ENCODE data around the gene CBLB.
A peak's percentile ranks its signal among the peaks of the same experiment; 100 is the strongest.
"Not testable (repeated sequence)": the region's sequence is repeated elsewhere in the genome, so short reads cannot be mapped to it uniquely, and the experiment has no call there.

Gene CBLB

DNA sequence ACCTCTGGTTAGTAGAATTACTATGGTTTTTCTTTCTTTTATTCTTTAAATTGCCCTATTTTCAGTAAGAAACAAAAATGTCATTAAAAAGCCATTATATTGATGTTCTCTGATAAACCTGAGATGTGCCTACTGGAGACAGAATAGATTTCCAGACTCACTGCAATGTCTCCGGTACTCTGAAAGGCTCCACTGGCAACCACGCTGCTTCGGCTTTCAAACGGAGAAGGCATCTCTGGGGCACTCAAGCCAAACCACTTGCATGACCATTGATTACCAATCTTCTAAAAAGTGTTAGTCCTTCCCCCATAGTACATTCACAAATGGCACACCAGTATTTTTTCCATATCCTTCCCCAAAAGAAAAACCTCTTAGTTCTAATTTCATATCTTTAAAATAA, 82.6 kb downstream of the CBLB start:
- no peak for DNase-seq (ENCODE audit: low spot score)

DNA sequence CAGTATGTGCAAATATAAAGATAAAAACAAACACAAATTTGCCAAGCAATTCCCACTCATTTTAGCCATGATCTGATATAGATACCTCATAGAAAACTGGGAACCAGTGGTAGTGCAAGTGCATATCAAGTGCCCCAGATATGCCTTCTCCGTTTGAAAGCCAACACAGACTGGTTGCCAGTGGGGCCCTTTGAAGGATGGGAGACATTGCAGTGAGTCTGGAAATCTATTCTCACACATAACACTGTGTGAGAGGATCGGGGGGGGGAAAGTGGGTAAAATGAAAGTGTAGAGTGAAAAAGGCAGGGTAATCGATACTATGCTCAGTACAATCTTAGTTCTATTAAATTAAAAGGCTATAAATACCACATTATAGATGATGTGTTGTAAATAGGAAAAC, 83.0 kb downstream of the CBLB start:
- DNase-seq (ENCODE audit: low spot score) = no peak

DNA sequence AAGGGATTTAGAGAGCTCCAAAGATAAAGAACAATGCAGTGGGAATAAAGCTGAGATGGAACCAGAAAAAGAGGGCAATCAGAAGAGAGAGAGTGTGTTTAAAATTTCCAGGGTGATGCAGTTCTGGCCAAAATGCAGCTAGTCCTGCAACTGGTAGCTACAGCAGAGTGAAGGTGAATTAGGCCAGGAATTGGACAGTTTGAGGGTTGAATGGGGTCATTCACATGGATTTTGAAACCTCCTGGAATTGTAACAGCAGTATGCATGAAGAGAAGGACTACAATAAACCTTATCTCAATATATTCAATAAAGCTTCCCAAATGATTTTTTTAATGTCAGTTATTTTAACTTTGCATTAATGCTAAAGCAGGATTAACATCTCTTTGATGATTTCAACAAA, 85.2 kb downstream of the CBLB start:
- DNase-seq (ENCODE audit: low spot score) = no peak

DNA sequence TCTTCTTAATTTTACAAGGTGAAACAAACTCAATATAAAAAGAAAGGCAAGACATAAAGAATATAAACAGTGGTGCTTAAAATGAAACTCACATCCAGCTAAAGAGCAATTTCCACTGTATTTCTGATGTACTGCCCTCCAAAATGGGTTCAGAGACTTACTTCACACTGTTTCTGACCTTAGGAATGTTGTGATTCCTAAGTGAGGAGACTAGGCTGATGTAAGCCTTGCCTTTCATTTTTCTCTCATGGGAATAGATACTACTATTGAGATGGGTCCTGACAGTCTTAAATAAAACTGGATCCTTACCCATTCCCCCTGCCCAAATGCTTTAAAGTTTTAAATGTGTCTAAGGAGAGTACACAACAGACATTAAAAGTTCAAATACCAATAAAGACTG, 86.9 kb downstream of the CBLB start:
- peak; percentile 28 for DNase-seq (ENCODE audit: low spot score)

DNA sequence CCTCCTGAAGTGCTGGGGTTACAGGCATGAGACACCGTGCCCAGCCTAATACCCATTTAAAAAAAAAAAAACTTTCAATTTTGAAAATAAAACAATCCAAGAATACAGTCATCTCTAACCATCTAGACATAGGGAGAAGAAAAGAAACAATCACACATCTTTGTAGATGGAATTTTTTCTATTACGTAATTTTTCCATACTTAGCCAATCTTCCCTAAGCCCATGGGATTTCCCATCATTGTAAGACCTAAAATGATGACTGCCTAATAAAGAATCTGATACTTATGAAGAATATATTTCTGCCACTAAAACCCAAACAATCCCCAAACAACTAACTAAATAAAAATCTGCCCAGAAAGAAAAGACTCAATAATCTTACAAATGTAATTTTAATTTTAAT, 88.7 kb downstream of the CBLB start:
- peak; percentile 20 for DNase-seq (ENCODE audit: low spot score)

DNA sequence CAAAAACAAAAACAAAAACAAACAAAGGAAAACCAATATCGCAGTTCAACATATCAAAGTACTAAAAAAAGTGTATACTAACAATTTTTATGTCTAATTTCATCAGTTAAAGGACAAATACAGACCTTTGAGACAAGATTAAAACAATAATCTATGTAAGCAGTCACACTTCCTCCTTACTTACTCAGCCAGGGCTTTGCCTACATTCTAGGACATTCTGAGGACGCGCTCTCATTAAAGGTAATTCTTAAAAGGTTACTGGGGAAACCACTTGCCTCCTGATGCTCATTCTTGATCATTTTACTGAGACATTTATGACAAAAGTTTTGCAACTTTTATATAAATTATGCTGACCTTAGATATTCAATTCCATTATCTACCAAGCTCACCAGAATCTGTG, 93.4 kb downstream of the CBLB start:
- DNase-seq (ENCODE audit: low spot score) = no peak

DNA sequence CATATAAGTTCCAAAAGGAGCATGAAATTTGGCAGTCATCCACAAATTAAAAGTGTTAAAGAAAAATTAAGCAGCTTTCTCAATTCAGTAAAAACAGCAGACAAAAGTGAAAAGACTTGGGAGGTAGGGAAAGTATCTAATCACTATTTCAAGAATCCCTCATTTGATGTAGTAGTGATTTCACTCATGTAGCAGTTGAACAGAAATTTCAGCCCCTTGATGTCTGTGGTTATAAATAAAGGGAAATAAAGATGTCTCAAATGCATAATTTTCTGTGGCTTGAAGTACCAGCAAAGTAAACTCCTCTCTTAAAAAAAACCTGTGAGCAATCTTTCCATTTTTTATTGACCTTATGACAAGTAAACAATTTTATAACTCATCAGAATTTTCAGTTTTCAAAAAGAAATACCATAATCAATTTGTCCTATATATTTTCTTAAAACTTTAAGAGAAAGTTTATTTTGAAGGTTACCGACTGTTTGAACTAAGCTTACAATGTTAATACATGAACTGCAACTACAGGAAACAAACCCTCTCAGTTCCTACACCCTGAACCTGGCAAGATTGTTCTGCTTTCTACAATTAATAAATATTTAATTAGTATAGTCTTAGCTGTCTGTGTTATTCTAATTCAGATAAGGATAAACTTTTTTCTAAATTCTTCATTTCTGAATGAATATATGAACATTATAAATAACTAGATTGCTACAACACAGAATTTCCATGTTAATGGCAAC, 94.2 kb downstream of the CBLB start:
- no peak for DNase-seq (ENCODE audit: low spot score)

DNA sequence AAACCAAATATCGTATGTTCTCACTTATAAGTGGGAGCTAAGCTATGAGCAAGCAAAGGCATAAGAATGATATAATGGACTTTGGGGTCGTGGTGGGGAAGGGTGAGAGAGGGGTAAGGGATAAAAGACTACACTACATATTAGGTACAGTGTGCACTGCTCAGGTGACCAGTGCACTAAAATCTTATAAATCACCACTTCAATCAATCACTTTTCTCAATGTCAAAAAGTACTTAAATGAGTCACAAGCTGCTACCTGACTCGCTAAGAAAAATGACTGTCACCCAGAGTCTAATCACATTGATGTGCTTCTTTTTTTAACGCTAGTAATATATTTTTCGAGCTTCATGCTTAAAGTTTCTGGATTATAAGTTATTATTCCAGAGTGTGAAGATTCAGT, 95.5 kb downstream of the CBLB start:
- no peak for DNase-seq (ENCODE audit: low spot score)

DNA sequence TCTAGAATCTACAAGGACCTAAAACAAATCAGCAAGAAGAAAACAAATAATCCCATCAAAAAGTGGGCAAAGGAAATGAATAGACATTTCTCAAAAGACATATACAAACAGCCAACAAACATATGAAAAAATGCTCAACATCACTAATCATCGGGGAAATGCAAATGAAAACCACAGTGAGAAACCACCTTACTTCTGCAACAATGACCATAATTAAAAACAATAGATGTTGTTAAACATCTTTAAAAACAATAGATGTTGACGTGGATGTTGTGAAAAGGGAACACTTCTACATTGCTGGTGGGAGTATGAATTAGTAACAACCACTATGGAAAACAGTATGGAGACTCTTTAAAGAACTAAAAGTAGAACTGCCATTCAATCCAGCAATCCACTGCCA, 96.2 kb downstream of the CBLB start:
- no peak for DNase-seq (ENCODE audit: low spot score)

DNA sequence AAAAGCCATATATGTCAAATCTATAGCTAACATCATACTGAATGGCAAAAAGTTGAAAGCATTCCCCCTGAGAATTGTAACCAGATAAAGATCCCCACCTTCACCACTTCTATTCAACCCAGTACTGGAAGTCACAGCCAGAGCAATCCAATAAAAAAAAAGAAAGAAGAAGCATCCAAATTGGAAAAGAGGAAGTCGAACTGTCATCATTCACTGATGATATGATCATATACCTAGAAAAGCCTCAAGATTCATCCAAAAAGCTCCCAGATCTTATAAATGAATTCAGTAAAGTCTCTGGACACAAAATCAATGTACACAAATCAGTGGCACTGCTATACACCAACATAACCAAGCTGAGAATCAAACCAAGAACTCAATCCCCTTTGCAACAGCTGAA, 97.4 kb downstream of the CBLB start:
- DNase-seq (ENCODE audit: low spot score) = no peak

DNA sequence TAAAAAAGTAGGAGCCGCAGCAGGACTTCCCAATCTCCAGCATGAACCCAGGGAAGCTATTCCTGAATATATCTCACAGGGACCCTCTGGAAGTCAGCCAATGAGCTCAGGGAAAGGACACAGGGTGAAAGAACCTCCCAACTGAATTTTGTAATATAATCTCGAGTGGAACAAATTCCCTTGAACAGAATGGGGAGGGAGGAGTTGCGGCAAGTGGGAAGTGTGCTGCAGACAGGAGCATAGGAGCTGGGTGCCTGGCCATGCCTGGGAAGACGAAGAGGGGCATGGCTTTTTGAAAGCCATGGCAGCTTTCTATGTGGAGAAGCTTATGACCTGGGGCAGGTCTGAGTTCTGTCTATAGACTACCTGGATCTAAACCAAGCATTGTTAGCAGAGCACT, 98.4 kb downstream of the CBLB start:
- DNase-seq (ENCODE audit: low spot score) = no peak

DNA sequence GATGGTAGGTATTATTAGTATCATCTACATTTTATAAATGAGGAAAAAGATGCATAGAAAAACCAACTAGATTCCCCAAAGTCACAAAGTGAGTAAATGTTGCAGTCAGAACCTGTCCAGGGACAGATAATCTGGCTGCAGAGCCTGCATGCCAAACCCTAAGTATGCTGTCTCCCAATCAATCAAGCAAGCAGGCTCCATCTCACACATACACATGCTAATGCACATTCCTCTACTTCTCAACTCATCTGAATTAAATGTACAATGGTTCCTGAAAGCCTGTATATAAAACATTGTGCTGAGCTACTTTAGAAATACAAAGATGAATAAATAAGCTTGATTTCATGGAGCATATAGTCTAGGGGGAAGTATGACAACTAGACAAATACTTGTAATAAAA, 101.0 kb downstream of the CBLB start:
- no peak for DNase-seq (ENCODE audit: low spot score)

DNA sequence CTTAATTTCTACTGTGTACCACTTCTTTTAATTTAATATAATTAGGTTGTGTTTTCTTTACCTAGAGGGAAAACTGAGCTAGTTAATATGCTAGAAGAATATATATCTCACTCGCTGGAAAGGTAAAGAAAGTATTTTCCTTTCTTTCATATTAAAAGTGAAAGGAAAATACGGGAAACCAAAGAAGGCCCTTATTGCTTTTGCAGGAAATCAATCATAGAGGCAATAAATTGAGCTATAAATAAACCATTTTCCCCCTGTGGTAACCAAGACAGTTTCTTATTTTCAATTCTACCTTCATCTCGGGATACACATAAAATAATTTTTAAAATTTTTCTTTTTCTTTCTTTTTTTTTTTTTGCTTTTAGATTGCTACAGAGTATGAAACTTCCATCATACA, 101.6 kb downstream of the CBLB start:
- no peak for DNase-seq (ENCODE audit: low spot score)

DNA sequence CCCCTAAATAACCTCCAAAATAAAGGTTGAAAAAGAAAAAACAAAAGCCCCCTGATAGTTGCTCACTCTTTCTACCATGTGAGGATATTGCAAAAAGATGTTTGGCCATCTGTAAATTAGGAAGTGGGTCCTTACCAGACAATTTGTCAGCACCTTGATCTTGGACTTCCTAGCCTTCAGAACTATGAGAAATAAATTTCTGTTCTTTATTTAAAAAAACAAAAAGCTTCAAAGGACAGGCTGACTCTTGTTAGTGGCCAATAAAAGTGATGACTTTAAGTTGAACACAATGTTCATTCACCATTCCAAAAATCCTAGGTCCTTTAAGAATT, 103.5 kb downstream of the CBLB start:
- DNase-seq (ENCODE audit: low spot score) = no peak

DNA sequence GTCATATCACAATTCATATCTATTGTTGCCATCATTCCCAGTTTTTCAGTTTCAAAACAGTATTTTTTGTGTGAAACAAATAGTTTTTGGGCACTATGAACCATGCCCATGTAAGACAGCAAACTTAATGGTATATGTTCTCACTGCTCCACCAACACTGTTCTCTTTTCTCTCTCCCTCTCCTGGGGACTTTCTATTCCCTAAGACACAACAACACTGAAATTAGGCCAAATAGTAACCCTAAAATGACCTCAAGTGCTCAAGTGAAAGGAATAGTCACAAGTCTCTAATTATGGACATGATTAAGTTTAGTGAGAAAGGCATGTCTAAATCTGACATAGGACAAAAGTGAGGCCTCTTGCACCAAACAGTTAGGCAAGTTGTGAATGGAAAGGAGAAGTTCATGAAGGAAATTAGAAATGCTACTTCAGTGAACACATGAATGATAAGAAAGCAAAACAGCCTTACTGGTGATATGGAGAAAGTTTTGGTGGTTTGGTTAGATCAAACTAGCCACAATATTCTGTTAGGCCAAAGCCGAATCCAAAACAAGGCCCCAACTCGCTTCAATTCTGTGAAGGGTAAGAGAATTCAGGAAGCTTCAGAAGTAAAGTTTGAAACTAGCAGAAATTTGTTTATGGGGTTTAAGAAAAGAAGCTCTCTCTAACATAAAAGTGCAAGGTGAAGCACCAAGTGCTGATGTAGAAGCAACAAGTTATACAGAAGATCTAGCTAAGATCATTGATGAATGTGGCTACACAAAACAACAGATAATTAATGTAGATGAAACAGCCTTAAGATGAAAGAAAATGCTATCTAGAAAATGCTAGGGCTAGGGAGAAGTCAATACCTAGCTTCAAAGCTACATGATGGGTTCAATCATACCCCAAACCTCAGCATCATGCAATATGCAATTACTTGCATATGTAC, 104.2 kb downstream of the CBLB start:
- DNase-seq (ENCODE audit: low spot score) = no peak

DNA sequence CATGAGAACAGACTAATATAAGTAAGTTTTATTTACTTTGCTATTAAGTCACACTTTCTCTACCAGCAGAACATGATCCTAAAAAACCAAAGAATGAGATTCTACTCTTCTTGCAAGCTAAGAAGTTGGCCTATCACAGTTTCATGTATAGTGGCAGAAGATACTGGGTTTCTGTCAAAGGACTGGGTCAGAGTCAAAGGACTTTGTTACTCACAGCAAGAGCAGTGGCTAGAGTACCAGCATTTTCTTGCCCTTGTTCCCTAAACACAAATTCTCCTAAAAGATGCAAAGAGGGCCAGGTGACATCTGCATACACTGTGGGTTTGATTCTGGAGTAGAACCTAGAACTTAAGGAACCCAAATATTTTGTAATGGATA, 105.2 kb downstream of the CBLB start:
- DNase-seq (ENCODE audit: low spot score) = no peak

DNA sequence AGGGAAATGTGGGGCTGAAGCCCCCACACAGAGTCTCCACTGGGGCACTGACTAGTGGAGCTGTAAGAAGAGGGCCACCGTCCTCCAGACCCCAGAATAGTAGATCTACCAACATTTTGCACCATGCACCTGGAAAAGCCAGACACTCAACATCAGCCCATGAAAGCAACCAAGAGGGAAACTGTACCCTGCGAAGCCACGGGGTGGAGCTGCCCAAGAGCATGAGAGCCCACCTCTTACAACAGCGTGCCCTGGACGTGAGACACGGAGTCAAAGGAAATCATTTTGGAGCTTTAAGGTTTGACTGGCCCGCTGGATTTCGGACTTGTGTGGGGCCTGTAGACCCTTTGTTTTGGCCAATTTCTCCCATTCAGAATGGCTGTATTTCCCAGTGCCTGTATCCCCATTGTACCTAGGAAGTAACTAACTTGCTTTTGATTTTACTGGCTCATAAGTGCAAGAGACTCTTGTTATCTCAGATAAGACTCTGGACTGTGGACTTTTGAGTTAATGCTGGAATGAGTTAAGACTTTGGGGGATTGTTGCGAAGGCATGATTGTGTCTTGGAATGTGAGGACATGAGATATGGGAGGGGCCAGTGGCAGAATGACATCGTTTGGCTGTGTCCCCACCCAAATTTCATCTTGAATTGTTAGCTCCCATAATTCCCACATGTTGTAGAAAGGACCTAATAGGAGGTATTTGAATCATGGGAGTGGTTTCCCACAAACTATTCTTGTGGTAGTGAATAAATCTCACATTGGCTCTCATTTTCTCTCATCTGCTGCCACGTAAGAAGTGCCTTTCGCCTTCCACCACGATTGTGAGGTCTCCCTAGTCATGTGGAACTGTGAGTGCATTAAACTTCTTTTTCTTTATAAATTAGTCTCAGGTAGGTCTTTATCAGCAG, 105.8 kb downstream of the CBLB start:
- no peak for DNase-seq (ENCODE audit: low spot score)

DNA sequence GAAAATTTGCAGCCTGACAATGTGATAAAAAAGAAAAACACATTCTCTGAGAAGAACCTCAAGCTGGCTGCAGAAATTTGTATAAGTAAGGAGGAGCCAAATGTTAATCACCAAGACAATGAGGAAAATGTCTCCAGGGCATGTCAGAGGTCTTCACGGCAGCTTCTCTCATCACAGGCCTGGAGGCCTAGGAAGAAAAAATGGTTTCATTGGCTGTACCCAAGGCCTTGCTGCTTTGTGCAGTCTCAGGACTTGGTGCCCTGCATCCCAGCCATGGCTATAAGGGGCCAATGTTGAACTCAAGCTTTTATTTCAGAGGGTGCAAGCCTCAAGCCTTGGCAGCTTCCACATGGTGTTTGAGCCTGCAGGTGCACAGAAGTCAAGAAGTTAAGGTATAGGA, 106.6 kb downstream of the CBLB start:
- not testable (repeated sequence) for DNase-seq (ENCODE audit: low spot score)

DNA sequence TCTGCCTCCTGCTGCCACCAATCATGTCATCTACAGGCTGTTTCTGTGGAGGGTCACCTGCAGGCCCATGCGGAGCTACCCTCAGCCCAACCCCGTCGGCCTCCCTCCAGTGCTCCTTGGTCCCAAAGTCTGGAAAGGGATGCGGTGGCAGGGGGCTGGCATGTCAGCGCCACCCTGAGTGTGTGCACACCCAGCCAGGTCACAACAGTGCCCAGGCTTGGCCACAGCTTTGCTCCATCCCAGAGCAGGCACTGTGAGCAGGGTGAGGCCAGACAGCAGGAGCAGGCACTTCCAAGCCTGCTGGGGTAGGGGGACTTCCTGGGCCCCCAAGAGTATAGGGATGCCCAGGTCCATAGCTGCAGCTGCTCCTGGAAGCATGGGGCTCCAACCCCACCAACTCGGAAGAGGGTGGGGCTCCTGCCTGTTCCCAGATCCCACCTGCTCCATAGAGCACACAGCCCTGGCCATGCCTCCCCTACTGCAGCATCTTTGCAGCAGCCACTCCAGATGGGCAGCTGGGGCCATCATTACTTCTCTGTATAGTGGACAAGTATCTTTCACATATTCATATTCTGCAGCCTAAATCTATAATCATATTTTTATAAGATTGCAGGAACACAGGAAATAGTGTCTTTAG, 109.3 kb downstream of the CBLB start:
- no peak for DNase-seq (ENCODE audit: low spot score)

DNA sequence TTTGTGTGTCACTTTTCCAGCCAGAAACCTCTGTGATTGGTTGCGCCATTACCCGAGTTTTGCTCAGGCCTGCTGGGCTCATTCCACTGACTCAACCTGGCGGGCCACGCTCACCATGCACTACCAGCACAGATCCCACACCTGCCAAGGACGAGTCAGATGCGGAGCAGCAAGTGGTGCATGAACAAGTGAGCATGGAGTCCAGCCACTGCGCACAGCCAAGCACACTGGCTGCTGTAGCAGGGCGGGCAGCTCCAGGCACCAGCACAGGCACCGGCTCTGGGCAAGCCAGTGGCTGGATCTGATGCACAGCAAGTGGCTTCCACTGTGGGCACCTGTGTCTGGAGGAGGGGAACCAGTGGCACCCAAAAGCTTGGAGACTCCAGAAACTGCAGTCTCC, 110.4 kb downstream of the CBLB start:
- no peak for DNase-seq (ENCODE audit: low spot score)

DNA sequence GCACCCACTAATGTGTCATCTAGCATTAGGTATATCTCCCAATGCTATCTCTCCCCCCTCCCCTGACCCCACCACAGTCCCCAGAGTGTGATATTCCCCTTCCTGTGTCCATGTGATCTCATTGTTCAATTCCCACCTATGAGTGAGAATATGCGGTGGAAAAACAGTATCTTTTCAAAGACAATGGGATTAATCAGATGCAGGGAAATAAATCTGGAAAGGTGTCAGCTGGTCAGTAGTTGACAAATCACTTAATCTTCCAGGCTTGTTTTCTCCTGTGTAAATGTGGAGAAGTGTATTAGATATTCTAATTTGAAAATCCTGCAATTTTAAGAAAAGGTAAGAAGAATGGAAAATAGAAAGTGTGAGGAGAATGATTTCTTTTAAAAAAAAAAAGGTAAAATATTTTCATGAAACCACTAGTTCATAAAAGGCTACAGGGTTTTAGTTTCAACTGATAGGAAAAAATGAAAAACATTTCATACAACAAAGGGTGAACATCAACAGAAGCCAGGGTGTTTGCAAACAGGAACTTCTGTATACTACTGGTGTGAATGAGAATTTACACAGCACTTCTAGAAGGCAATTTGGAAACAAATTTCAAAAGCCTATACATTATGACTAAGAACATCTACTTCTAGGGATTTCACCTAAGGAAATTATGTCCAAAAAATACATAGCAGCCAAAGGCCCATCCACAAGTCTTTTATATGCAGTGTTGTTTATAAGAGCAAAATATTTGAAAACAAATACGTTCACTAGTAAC, 113.5 kb downstream of the CBLB start:
- DNase-seq (ENCODE audit: low spot score) = no peak
